Lung (tissue), 12 donors: Measurements from ENCODE around the gene COG6. TPM values are rescaled to one million over a fixed set of nuclear protein-coding genes. Genes with fewer than 3 reads are reported as not detected.

Experiments
- ATAC-seq: fragments of 200-7000 bp; cut with Tn5 transposase; one replicate; pipeline ENCODE4 v1.9.1; 2020; ENCODE audit warnings: moderate number of reproducible peaks; ENCODE audit not compliant: insufficient read depth, low FRiP score
- DNase-seq, 3 donors: peaks; one replicate each; pipeline ENCODE4 v3.0.0-alpha.2; 2013 to 2017
- H3K27ac ChIP-seq, 2 donors: one replicate each; pipeline ENCODE4 v1.5.1; 2013; ENCODE audit warnings: mild to moderate bottlenecking in 2 of 2, moderate library complexity in 2 of 2, control low read depth in 1 of 2, inconsistent platforms in 1 of 2, low read depth in 1 of 2, low read length in 1 of 2
- H3K27me3 ChIP-seq, 3 donors: one replicate each; pipeline ENCODE4 v1.5.1; 2013; ENCODE audit warnings: low read length in 2 of 3; ENCODE audit not compliant: control insufficient read depth in 3 of 3, insufficient read depth in 3 of 3
- H3K36me3 ChIP-seq, 4 donors: one replicate each; pipeline ENCODE4 v1.5.1; 2013; ENCODE audit warnings: low read length in 4 of 4, mild to moderate bottlenecking in 1 of 4, moderate library complexity in 1 of 4; ENCODE audit not compliant: control insufficient read depth in 4 of 4, insufficient read depth in 4 of 4
- H3K4me1 ChIP-seq, 5 donors: one replicate each; pipeline ENCODE4 v1.5.1; 2013; ENCODE audit warnings: low read length in 5 of 5, mild to moderate bottlenecking in 2 of 5, moderate library complexity in 1 of 5; ENCODE audit not compliant: control insufficient read depth in 5 of 5, insufficient read depth in 5 of 5
- H3K4me3 ChIP-seq: one replicate; pipeline ENCODE4 v1.5.1; 2013; ENCODE audit warnings: mild to moderate bottlenecking, control low read depth, moderate library complexity
- H3K9ac ChIP-seq, 2 donors: one replicate each; pipeline ENCODE4 v1.5.1; 2013; ENCODE audit warnings: low read length in 2 of 2, control low read depth in 1 of 2; ENCODE audit not compliant: insufficient read depth in 1 of 2
- H3K9me3 ChIP-seq, 4 donors: one replicate each; pipeline ENCODE4 v1.5.1; 2013; ENCODE audit warnings: low read length in 3 of 4, mild to moderate bottlenecking in 1 of 4, moderate library complexity in 1 of 4; ENCODE audit not compliant: control insufficient read depth in 4 of 4, insufficient read depth in 3 of 4
- WGBS, 2 donors: extraction: QIAGEN DNeasy Blood & Tissue Kit; methylation state at CpG; one replicate each; pipeline ENCODE4 v1.1.7; 2013; 5-methylcytosine and 5-hydroxymethylcytosine counted together
- polyA plus RNA-seq, 2 donors: library from polyadenylated mRNA; stranded (reverse); fragments of 200-250 nt; gene quantifications; one replicate each; pipeline ENCODE4 v1.2.1, GENCODE V29; 2013
- total RNA-seq, 2 donors: library from RNA; depleted of rRNA in 1 of 2; stranded (reverse); fragments of >200 nt in 1 of 2; gene quantifications; one replicate each; pipeline ENCODE4 v1.2.1, GENCODE V29; 2014 to 2021
- TF ChIP-seq, protein P1 (sequence below): IDR thresholded peaks from 2 replicates; pipeline ENCODE4 v1.5.1; 2012; ENCODE audit warnings: mild to moderate bottlenecking; ENCODE audit errors: control extremely low read depth, extremely low read depth
- donor health status: control.
- donor health status: control.
- donor health status: Bipolar disorder and iron deficiency.
- donor health status: healthy.
- donor health status: DM: yes; HTN: yes; CAD: no.

COG6 gene
- total and polyA plus RNA-seq, 4 donors, result 7.0 to 66.1 (median 17.8) TPM

DNA sequence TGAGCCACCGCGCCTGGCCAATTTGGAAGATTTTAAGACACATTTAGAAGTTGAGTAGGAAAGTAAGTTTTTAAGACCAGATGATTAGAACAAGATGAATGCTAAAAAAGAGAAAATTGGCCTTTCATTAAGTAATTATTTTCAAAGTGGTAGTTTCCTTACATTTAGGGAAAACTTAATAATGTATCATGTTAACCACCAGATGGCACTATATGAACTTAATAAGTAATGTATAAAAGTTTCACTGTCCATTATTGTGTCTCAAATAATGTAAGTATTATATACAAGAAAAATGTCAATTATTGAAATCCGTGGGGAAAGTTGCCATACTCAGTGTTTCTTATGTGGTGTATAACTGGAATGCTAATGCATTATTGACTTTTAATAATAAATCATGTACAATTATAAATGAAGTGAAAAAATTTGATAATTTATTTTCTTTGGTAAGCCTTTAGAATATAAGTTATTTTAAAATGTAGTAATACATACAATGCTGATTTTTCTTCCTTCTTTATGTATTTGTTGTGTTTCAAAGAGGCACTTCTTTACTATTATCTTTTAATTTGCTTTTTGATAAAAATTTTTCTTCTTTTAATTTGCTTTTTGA lies 29.2 kb downstream of the COG6 start:
- no peaks in the 10 kb centered on the region for H3K27me3 ChIP-seq
- 71 to 76% methylated on average over 3 of the region's 3 CpGs for WGBS, 2 donors

DNA sequence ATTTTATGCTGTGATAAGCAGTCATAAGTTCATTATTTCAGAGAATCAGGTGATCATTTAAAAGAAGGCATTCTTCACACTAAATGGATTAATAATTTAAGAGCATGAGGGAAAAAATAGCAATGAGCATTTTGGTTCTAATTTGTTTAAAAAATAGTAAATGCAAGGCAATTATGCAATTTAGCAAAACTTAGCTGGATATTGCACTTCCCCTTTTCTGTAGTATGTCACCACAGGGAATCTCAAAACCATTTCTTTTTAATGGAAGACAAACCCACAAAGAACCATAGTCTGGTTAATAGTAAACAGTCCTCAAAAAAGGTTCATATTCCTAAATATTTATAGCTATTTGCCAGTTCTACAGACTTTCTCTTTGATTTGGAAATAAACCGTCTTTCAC lies 30.2 kb downstream of the COG6 start:
- Histone ChIP-seq H3K27ac (no peak overlapping the region), H3K36me3 (peaks cover 0 to 23% (median 15%) of the 10 kb centered on the region in 4 donors), H3K9ac (no peak overlapping the region), H3K27me3 (no peaks in the 10 kb centered on the region), H3K4me1 (no peaks in the 10 kb centered on the region), H3K4me3 (no peak overlapping the region), H3K9me3 (no peaks in the 10 kb centered on the region)
- TF ChIP-seq, protein P1, sequence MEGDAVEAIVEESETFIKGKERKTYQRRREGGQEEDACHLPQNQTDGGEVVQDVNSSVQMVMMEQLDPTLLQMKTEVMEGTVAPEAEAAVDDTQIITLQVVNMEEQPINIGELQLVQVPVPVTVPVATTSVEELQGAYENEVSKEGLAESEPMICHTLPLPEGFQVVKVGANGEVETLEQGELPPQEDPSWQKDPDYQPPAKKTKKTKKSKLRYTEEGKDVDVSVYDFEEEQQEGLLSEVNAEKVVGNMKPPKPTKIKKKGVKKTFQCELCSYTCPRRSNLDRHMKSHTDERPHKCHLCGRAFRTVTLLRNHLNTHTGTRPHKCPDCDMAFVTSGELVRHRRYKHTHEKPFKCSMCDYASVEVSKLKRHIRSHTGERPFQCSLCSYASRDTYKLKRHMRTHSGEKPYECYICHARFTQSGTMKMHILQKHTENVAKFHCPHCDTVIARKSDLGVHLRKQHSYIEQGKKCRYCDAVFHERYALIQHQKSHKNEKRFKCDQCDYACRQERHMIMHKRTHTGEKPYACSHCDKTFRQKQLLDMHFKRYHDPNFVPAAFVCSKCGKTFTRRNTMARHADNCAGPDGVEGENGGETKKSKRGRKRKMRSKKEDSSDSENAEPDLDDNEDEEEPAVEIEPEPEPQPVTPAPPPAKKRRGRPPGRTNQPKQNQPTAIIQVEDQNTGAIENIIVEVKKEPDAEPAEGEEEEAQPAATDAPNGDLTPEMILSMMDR, result no peak
- WGBS, 2 donors, result 82 to 95% methylated on average over 1 of the region's 1 CpG
- ATAC-seq (no peak), DNase-seq (no peak)

More for the DNA sequence above, 29.2 kb downstream of the COG6 start:
- ATAC-seq (no peak), DNase-seq (peak in 2 of 3 donors; percentile 64 to 68)
- Histone ChIP-seq H3K27ac (no peak overlapping the region), H3K9me3 (peaks cover 0 to 3% (median 0%) of the 10 kb centered on the region in 4 donors), H3K4me1 (no peaks in the 10 kb centered on the region), H3K9ac (no peak overlapping the region), H3K36me3 (peaks cover 3 to 29% (median 18%) of the 10 kb centered on the region in 4 donors), H3K4me3 (no peak overlapping the region)
- TF ChIP-seq, protein P1, result no peak

DNA sequence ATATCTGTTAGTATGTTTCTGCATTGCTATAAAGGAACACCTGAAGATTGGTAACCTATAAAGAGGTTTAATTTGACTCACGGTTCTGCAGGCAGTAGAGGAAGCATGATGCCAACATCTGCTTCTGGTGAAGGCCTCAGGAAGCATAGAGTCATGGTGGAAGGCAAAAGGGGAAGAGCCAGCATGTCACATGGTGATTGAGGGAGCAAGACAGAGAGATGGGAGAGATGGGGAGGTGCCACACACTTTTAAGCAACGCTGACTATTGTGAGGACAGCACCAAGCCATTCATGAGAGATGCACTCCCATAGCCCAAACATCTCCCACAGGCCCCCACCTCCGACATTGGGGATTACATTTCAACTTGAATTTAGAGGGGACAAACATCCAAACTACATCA lies 32.8 kb downstream of the COG6 start:
- H3K9me3 ChIP-seq, result no peaks in the 10 kb centered on the region
- TF ChIP-seq, protein P1, result no peak
- DNase-seq, result no peak
- peaks cover 0 to 9% (median 0%) of the 10 kb centered on the region in 5 donors for H3K4me1 ChIP-seq
- WGBS, 2 donors, result 71 to 77% methylated on average over 3 of the region's 3 CpGs
- ATAC-seq, result no peak
- peak overlapping the region in 1 of 2 donors; percentile 47 for H3K27ac ChIP-seq
- no peak overlapping the region for H3K9ac ChIP-seq
- H3K4me3 ChIP-seq, result no peak overlapping the region
- H3K27me3 ChIP-seq, result no peaks in the 10 kb centered on the region
- peaks cover 0 to 18% (median 4%) of the 10 kb centered on the region in 4 donors for H3K36me3 ChIP-seq
